Measurements from ENCODE around the gene MSL1.
A peak's percentile ranks its signal among the peaks of the same experiment; 100 is the strongest.

Gene MSL1

DNA sequence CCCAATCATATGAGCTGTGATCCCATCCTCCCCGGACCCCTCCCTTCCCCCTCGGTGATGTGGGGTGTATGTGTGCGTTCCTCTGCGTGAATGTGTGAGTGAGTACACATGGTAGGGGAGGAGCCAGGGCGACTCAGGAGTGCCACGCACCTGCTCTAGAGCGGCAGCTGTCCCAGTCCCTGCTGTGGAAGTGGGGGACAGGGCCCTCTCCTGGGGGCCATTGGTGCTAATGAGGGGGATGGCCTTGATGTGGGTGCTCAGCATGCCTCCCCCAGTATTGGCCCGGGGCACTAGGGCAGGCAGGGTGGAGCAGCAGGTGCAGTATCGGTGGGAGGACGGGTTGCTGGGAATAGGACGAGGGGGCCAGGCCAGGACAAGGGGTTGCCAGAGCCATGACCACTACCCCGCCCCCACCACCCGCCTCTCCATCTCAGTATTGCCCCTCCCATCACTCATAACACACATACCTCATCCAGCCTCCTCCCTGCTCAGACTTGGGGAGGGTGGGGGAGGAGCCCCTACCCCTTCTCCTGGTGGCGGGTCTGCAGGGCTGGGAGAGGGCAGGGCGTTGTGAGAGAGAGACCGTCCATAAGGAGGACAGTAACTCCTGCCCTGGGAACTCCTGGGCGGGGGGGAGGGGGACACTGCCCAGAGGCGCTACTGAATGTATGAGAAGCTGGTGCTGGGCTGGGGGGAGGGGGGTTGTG, 29.9 kb upstream of the MSL1 start:
- no peak for DNase-seq

DNA sequence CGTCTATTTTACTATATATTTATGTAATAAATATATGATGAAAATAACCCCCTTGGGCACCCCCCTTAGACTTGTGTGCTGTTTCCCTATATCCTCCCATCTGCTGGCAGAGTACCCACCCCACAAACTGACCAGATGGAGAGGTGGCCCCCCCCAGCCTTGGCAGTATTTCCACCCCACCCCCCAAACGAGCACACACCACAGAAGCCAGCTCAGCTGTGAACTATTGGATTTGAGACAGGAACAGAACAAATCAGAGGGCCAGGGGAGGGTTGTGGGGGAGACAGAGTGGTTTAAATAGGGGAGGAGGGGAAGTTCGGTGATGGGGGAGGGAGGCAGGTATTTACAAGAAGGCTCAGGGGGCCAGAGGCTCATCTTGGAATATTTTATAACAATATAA, 29.2 kb upstream of the MSL1 start:
- DNase-seq: no peak

DNA sequence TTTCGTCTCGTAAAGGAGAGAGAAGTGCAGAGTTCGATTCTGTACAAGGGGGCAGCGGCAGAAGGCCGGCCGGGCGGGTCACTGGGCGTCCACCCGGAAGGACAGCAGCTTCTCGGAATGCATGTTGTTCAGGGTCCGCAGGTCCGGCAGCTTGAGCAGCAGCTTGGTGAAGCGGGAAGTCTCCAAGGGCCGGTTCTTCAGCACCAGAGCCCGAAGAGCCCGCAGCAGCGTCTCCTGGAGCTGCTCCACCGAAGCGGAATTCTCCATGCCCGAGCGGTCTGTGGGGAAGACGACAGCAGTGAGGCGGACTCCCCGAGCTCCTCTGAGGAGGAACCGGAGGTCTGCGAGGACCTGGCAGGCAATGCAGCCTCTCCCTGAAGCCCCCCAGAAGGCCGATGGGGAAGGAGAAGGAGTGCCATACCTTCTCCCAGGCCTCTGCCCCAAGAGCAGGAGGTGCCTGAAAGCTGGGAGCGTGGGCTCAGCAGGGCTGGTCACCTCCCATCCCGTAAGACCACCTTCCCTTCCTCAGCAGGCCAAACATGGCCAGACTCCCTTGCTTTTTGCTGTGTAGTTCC, 28.7 kb upstream of the MSL1 start:
- DNase-seq: no peak

DNA sequence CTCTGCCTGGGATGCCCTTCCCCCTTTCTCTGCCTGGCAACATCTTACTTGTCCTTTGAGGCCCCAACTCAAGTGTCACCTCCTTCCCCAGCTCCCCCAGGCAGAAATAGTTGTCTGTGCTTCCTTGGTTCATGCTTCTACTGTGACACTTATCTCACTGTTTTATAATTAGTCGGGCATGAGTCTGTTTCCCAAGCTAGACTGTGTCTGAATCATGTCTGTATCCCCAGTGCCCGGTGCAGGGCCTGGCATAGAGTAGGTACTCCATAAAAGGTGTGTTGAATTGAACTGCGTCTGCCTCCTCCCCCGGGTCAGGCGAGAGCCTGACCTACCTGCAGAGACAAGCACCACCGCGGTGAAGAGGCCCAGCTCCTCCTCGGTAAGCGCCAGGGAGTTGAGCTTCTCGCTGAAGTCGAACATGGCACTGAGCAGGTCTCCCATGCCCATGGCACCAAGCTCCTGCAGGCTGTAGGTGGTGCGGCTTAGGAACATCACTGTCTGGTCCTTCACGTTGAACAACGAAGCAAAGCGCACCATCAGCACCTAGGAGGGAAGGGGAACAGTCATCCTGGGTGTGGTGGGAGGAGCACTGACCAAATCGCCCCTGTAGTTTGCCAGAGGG, 28.1 kb upstream of the MSL1 start:
- no peak for DNase-seq

DNA sequence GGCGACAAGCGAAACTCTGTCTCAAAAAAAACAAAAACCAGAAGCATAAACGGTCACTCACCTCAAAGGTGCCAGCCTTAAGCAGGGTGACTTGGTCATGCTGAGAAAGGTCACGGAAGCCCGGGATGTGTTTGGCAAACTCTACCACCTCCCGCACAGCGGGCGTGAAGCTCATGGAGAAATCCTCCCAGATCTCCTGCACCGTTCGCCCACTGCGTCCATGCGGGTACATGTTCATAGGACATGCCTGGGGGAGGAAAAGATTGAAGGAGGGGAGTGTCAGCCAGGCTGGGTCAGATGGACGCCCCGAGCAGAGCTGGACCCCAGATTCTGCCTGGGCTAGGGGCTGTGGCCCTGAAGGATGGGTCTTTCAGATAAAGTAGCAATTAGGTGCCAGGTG, 26.9 kb upstream of the MSL1 start:
- DNase-seq: no peak

DNA sequence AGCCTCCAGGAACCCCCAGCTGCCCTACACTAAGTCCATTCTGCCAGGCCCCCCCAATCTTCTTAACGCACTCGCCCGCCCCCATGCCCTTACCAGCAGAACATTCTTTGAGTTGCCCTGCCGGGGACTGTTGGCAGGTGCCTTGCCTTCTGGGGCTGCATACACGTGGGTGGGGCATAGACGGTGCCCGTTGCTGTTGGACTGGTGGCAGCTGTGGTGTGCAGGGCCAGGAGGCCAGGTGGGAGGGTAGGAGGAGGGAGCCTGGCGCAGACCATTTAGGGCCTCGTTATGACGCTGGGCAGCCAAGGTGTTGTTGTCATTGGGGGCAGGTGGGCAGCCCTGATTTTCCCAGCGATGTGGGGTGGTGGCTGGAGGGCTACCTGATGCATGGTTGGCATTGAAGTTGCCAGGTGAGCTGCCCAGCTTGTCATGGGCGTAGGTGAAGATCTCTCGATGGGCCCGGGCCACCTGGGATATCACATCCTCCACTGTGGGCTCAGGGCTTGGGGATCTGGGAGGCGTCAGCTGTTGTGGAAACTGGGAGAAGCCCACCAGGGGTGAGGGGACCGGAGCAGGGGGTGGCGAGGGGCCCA, 26.3 kb upstream of the MSL1 start:
- no peak for DNase-seq

DNA sequence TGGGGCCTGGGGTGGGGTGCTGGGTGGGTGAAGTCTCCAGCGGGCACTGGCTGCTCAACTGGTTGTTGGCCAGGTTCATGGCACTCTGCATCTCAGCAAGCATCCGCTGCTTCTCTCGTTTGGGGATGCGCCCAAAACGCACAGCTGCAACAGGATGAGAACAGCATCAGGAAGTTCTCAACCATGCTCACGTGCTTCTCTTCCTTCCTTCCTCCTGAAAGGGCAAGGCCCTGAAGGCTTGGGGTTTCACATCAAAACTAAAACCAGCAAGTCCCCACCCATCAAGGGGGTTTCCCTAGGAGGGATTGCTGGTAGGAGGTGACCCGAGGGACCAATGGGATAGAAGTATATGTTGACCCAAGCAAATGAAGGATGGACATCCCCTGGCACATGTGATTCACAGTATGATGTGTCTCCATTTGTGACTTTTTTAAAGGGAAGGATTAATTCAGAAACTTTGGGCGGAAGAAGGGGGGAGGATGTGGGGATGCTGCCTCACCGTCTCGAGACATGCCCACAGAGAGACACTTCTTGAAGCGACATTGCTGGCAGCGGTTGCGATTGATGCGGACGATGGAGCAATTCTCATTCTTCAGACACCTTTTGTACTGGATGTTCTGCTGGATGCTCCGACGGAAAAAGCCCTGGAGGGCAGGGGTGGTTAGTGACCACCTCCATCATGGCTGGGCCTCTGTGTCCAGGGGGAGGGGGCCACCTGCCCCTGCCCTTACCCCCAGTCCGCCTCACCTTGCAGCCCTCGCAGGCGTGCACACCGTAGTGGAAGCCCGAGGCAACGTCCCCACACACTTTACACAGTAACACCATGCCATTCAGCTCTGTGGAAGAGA, 25.6 kb upstream of the MSL1 start:
- DNase-seq: peak; percentile 97

DNA sequence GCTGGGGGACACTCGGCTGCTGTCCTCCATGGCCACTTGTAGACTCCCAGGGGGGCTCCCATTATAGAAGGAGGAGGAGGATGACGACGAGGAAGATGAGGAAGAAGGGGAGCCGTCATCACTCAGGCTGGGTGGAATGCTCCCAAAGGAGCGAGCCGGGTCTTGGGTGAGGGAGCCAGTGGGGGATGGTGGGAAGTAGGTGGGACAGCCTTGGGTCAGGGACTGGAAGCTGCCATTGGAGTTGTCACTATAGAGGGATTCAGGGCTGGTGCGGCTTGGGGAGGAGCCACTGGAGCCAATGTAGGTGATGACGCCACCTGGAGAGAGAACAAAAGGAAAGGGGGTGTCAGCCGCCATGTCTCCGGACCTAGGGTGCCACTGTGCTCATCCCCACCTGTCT, 24.7 kb upstream of the MSL1 start:
- DNase-seq: no peak

DNA sequence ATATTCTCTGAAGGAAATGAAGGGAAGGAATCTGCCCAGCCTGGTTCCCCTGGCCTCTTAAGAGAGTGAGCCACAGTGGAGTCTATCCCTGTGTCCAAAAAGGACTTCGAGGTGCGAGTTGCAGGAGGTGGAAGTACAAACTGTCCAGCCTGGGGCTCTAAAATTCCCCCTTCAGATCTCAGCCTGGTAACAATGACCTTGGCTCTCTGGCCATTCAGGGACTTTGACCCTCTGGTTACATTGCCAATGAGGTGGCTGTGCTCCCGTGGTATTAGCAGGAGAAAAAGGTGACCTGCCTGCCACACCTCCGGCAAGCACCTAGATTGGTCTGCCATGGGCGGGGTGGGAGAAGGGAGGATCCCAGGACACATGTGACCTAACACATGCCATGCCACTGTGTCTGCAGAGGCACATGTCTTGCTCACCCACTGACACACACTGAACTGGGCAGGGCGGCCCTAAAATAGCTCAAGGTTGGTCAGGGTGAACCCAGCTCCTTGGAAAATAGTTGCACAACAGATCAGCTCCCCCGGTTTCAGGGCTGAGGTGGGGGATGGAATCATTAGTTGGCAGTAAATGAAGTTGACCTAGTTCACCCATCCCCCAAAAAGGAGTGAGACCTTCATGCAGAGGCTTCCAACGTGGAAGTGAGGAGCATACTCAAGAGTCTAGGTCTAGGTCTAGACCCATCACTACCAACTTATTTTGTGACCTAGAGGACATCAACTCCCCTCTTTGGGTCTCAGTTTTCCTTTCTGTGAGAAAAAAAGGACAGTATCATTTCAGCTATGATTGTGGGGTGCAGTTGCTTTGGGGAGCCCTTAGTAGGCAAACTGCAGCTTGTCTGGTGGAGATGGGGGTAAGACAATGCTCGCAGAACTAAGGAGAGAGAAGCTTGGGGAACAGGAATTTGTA, 23.6 kb upstream of the MSL1 start:
- DNase-seq: no peak

DNA sequence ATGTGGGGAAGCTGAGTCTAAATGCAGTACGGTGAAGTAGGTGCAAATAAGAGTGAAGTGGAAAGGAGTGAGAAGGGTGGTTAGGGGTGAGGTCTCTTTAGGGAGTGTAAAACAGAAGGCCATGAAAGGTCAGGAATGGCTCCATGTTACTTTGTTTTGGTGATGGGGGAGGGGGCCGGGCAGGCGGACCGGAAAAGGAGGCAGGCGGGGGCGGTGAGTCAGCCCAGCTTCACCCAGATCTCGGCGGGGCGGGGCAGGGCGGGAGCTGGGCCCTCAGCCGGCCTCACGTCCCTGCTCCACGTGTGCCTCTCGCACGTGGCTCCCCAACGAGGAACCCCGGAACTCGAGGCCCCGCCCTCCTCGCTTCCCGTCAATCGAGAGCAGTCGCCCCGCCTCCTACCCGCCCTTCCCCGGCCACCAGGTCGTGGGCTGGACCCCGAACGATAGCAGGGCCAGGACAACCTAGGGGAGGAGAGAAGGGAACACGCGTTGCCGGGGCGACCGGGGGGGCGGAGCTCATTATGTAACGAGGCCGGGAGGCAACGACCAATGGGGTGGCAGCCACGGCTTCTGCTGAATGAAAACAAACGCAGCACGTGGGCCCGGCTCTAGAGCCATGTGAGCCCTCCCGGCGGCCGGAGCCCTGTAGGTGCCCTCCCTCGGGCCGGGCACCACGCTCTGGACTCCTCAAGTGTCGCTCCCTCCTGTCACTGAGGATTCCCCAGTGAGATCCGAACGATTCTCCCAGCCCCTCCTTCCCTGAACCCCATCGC, 22.7 kb upstream of the MSL1 start:
- peak; percentile 100 for DNase-seq

DNA sequence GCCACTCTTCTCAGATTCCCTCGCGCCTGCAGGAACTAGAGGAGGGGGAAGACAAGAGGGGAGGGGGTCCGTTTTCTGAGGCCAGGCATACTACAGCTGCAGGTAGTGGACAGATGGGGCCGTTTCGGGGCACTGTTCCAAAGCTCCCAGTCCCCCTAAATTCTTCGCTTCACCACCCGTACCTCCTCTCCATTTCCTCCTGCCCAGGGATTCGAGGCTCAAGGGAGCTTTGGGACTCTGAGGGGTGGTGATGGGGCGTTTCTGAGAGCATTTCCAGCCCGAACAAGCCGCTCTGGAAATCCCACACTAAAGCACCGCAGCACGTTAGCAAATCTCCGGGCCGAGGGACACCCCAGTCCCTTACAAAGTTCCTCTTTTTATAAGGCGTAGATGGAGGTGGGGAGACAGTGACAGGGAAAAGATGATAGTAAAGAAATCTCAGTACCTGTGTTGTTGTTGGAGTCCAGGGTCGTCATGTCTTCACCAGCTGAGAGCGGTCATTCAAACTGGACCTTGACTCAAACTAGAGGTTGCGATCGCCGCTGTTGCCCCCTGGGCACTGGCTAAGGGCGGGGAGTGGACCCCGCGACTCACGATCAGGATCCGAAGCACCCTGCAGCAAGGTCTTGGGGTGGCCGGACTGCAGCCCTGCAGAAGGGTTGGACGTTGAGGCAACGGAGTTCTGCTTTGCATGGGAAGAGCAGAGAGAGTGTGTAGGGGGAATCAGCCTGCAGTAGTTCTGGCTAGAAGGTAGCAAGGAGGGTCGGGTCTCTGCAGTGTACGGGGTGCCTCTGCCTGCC, 22.0 kb upstream of the MSL1 start:
- no peak for DNase-seq

DNA sequence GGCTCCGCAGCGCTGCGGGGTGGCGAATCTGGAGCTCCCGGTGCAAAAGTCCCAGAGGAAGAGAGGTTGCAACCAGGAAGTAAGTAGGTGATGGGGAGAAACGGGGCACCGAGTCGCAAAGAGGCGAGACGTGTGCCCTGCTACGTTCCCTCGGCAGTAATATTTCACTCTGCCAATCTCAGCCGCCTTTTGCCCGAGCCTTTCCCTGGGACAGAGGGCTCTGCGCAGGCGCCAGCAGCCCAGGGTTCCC, 21.4 kb upstream of the MSL1 start, which contains the start of gene NR1D1:
Gene NR1D1 (minus strand): TSS at position 171 of the 250 bp plus-strand sequence. CDS start 495 bp downstream, outside the sequence.
- DNase-seq: no peak

DNA sequence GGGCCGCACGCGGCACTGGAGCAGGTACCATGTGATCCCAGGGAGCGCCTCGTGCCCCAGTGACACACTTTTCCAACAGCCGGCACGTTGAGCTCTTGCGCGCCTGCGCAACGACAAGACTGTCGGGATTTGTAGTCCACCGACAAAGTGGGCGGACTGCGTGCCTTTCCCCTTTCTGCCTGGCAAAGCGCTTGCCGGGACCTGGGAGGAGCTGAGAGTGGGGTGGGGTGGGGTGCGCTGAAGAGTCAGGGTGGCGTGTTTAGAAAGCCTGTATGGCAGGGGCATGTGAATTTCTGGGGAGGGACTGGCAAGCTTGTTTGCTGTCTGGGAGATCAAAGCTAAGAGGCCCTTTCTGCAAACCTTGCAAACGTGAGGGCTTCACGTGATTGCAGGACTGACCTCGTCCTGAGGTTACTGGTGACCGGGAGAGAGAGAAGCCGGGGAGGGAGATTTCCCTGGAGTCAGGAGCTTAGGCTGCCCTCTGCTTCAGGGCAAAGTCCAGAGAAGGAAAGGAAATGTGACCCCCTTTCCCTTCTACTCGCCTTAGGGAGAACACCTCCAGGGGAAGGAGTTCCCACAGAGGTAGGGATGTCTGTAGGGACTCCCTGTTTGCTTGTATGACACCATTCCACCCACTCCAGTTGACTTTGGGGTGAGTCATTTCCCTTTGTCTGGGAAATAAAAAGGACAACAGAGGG, 21.0 kb upstream of the MSL1 start:
- peak; percentile 94 for DNase-seq

DNA sequence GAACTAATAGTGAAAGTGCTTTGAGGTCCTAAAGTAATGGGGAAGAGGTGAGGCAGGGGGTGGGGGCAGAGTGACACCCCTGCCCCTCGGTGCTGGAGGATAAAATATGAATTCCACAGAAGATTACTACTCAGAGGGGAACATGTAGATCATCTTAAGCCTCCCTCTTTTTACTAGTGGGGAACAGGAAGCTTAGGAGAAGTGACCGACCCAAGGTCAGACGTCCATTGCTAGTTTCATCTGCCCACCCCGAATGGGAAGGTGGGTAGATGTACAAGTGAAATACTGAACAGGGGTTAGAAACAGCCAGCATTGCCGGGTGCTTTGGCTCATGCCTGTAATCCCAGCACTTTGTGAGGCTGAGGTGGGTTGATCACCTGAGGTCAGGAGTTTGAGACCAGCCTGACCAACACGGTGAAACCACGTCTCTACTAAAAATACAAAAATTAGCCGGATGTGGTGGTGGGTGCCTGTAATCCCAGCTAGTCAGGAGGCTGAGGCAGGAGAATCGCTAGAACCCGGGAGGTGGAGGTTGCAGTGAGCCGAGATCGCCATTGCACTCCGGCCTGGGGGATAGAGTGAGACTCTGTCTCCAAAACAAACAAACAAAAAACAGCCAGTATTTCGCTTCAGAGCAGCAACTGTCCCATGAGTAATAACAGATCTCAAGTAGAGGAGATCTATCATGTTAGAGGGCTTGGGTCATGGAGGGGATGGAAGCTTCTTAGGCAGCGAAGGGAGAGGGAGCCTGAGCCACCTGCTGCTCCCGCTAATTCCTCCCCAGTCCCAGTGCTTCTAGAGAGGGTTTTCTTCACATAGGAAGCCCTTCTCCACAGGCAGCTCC, 20.2 kb upstream of the MSL1 start:
- no peak for DNase-seq

DNA sequence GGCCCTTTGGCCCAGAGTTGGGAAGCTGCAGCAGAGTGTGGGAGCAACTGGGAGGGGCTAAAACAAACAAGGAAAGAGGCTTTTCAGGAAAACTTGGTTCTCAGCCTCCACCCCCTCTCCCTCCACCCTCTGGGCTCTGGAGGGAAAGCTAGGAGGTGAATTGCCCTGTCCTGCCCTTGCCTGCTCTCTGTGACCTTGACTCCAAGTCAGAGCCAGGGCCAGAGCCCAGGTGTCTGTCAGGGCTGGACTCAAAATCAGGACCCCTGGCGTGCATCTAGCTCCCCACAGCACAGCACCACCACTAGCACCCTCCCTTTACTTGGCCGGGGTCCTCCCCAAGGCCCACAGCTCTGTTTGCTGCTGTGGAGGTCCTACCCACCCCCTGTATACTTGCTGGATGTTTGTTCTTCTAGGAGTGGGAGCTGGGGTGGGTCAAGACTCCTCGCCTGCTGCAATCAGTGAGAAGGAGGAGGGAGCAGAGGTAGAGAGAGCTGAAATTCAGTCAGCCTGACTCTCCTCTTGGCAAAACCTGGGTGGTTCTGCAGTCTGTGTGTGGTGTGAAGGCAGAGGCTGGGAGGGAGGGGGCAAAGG, 18.6 kb upstream of the MSL1 start:
- DNase-seq: no peak

DNA sequence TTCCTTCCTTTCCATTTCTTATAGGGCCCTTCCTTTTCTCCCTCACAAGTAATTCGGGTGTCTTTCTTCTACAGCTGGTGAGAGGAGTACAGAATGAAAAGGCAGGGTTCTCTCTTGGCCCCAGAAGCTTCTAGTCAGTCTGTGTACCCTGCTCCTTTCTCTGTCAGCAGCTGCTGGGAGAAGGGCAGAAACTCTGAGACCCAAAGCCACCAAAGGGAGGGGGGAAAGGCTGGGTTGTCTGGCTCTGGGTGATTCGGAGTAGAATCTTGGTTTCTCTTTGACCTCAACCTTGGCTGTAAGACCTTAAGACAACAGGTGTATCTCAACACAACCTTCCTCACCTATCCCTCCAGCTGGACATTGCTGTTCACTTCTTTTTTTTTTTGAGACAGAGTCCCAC, 18.1 kb upstream of the MSL1 start:
- DNase-seq: no peak

DNA sequence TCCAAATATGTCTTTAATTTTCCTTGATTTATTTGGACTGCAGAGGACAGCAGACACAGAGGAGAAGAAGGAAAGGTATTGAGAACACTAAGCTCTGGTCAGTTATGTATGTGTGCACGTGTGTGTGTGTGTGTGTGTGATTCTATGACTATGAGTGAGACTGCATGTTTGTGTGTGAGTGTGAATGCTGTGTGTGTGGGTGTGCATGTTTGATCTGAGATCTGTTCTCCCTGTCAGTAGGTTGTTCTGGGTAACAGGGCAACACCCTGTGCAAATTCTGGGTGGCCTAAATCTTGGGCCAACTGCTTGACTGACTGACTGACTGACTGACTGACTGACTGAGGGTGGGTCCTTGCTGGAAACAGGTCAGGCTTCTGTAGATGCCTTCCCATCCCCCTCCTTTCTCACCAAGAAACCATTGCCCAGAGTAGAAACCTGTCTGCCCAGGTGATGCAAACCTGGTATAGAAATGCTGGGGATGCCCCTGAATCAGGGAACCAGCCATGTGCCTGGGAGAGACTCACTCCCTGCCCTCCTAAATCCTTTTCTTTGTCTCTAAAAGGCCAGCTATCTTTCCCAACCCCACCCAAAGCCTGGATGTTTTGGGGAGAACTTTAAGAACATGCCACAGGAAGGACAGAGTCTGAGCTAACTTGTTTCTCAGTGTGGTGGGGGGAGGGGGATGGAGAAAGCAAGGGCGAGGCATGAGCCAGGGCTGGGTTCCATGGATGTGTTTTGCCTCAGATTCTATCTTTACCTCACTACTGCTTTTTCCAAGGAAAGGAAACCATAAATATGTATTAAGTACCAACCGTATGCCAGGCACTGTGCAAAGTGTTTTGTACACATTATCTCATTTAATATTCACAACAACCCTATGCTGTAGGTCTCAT, 16.9 kb upstream of the MSL1 start:
- no peak for DNase-seq
